DOHH2 (cell line): Measurements from ENCODE around the gene B4GALT4.
A peak's percentile ranks its signal among the peaks of the same experiment; 100 is the strongest.

Experiments
- H3F3A ChIP-seq: fragments of 200-600 bp; sonication (generic), shearing (Covaris generic); 2 replicates; pipeline ENCODE4 v1.6.0; 2016; ENCODE audit warnings: antibody characterized with exemption, mild to moderate bottlenecking; ENCODE audit not compliant: control insufficient read depth, insufficient read depth
- H3K27ac ChIP-seq: fragments of 200-600 bp; sonication (generic); 2 replicates; pipeline ENCODE4 v1.5.1; 2014; ENCODE audit warnings: low read depth, mild to moderate bottlenecking, low read length, moderate library complexity
- H3K27me3 ChIP-seq: fragments of 200-600 bp; sonication (generic); 2 replicates; pipeline ENCODE4 v1.6.1; 2014; ENCODE audit warnings: mild to moderate bottlenecking, low read length, mixed read lengths; ENCODE audit not compliant: control insufficient read depth
- H3K36me3 ChIP-seq: fragments of 200-600 bp; sonication (generic); 2 replicates; pipeline ENCODE4 v1.6.1; 2014; ENCODE audit warnings: mild to moderate bottlenecking, low read length, moderate library complexity, mixed read lengths; ENCODE audit not compliant: control insufficient read depth
- H3K4me1 ChIP-seq: fragments of 200-600 bp; sonication (generic); 2 replicates; pipeline ENCODE4 v1.6.1; 2014; ENCODE audit warnings: mild to moderate bottlenecking, low read length, mixed read lengths; ENCODE audit not compliant: control insufficient read depth
- H3K4me2 ChIP-seq: fragments of 200-600 bp; sonication (generic); 2 replicates; pipeline ENCODE4 v1.6.0; 2014; ENCODE audit warnings: mild to moderate bottlenecking, low read length, moderate library complexity
- H3K4me3 ChIP-seq: fragments of 200-600 bp; sonication (generic); 2 replicates; pipeline ENCODE4 v1.5.1; 2014; ENCODE audit warnings: mild to moderate bottlenecking, low read length, mixed read lengths
- H3K79me2 ChIP-seq: fragments of 200-600 bp; sonication (generic); 2 replicates; pipeline ENCODE4 v1.6.1; 2014; ENCODE audit warnings: mild to moderate bottlenecking, low read length, mixed read lengths; ENCODE audit not compliant: control insufficient read depth
- H3K9me2 ChIP-seq: fragments of 200-600 bp; sonication (generic); replicated peaks from 2 replicates; pipeline ENCODE4 v1.6.1; 2014; ENCODE audit warnings: mild to moderate bottlenecking, low read length, mixed read lengths; ENCODE audit not compliant: control insufficient read depth
- H3K9me3 ChIP-seq: fragments of 200-600 bp; sonication (generic); 2 replicates; pipeline ENCODE4 v1.6.1; 2014; ENCODE audit warnings: antibody characterized with exemption, low read length, mixed read lengths; ENCODE audit not compliant: control insufficient read depth, insufficient read depth
- H4K20me1 ChIP-seq: fragments of 200-600 bp; sonication (generic); 2 replicates; pipeline ENCODE4 v1.6.0; 2014; ENCODE audit warnings: low read depth, mild to moderate bottlenecking, antibody characterized with exemption, low read length, moderate library complexity; ENCODE audit not compliant: control insufficient read depth, insufficient read depth
- EZH2phosphoT487 ChIP-seq: fragments of 200-600 bp; sonication (generic); IDR thresholded peaks from 2 replicates; pipeline ENCODE4 v1.6.1; 2017; ENCODE audit warnings: borderline replicate concordance, mild to moderate bottlenecking, antibody characterized with exemption, low read length, moderate library complexity, mixed read lengths
- TF ChIP-seq, protein P1 (sequence below): fragments of 200-600 bp; sonication (generic); IDR thresholded peaks from one replicate; pipeline ENCODE4 v1.5.1; 2014; ENCODE audit warnings: antibody characterized with exemption, mild to moderate bottlenecking, low read depth, low read length; ENCODE audit not compliant: poor library complexity, severe bottlenecking

Gene B4GALT4

GRCh38 chr3:119257654-119258410 lies 17.2 kb upstream of the B4GALT4 start:
- TF ChIP-seq, protein P1, sequence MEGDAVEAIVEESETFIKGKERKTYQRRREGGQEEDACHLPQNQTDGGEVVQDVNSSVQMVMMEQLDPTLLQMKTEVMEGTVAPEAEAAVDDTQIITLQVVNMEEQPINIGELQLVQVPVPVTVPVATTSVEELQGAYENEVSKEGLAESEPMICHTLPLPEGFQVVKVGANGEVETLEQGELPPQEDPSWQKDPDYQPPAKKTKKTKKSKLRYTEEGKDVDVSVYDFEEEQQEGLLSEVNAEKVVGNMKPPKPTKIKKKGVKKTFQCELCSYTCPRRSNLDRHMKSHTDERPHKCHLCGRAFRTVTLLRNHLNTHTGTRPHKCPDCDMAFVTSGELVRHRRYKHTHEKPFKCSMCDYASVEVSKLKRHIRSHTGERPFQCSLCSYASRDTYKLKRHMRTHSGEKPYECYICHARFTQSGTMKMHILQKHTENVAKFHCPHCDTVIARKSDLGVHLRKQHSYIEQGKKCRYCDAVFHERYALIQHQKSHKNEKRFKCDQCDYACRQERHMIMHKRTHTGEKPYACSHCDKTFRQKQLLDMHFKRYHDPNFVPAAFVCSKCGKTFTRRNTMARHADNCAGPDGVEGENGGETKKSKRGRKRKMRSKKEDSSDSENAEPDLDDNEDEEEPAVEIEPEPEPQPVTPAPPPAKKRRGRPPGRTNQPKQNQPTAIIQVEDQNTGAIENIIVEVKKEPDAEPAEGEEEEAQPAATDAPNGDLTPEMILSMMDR, result no peak
- TF ChIP-seq EZH2phosphoT487, result no peak
- no peaks in the 10 kb centered on the region for H3K27me3 ChIP-seq
- H3K4me2 ChIP-seq, result 0 out of 2 replicates have a peak overlapping the region, but pooled peaks have one; percentile 17
- H3K4me1 ChIP-seq, result peaks cover 17% of the 10 kb centered on the region
- no peaks in the 10 kb centered on the region for H3F3A ChIP-seq
- no peaks in the 10 kb centered on the region for H3K36me3 ChIP-seq
- H3K79me2 ChIP-seq, result no peaks in the 10 kb centered on the region
- no peaks in the 10 kb centered on the region for H3K9me2 ChIP-seq
- peak overlapping the region; percentile 28; the same call in 1 of the 2 replicates for H3K4me3 ChIP-seq
- H4K20me1 ChIP-seq, result no peaks in the 10 kb centered on the region
- H3K9me3 ChIP-seq, result no peaks in the 10 kb centered on the region
- H3K27ac ChIP-seq, result no peak overlapping the region

DNA sequence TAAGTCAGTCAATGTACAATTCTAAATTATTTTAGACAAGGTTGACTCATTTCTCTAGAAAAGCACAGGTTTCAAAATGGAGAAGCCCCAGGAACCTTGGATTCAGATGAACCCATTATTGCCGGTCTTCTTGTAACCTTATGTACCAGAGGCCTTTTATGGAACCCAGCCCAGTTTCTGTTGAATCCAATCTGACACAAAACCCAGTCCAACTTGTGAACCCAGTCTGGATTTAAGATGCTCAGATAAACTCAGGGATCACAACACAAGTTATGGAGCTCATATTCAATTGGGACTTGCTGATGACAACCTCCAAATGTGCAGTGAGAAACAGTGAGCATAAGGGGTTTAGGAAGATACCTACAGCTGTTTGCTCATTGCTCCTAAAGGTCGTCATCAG lies 16.4 kb upstream of the B4GALT4 start:
- Histone ChIP-seq H4K20me1 (no peaks in the 10 kb centered on the region), H3K9me3 (no peaks in the 10 kb centered on the region), H3K79me2 (no peaks in the 10 kb centered on the region), H3K9me2 (no peaks in the 10 kb centered on the region), H3K4me1 (peaks cover 17% of the 10 kb centered on the region), H3F3A (no peaks in the 10 kb centered on the region), H3K4me3 (no peak overlapping the region), H3K27me3 (no peaks in the 10 kb centered on the region), H3K36me3 (no peaks in the 10 kb centered on the region), H3K27ac (no peak overlapping the region), H3K4me2 (no peak overlapping the region)
- TF ChIP-seq, protein P1, result no peak
- TF ChIP-seq EZH2phosphoT487, result no peak

GRCh38 chr3:119255214-119255613 lies 14.5 kb upstream of the B4GALT4 start:
- no peak overlapping the region for H3K27ac ChIP-seq
- no peak overlapping the region for H3K4me3 ChIP-seq
- no peak overlapping the region for H3K4me2 ChIP-seq
- no peaks in the 10 kb centered on the region; the same call in 1 of the 2 replicates for H3K27me3 ChIP-seq
- no peaks in the 10 kb centered on the region for H3K9me3 ChIP-seq
- H3K9me2 ChIP-seq, result no peaks in the 10 kb centered on the region
- TF ChIP-seq, protein P1, result no peak
- TF ChIP-seq EZH2phosphoT487, result no peak
- H4K20me1 ChIP-seq, result no peaks in the 10 kb centered on the region
- no peaks in the 10 kb centered on the region for H3K36me3 ChIP-seq
- H3K79me2 ChIP-seq, result no peaks in the 10 kb centered on the region
- H3F3A ChIP-seq, result no peaks in the 10 kb centered on the region
- H3K4me1 ChIP-seq, result peaks cover 17% of the 10 kb centered on the region
